Stomach (tissue), 4 donors: Measurements from ENCODE around the gene CRYGS.

Source experiments
- CTCF ChIP-seq, 7 experiments: fragments of 450-650 bp in 4 of 7; fragments of 200-600 bp in 3 of 7; sonication (generic) in 3 of 7; IDR thresholded peaks; one replicate each; pipeline ENCODE4 v1.5.1; 2016 to 2019; ENCODE audit warnings: antibody characterized with exemption in 7 of 7, control low read depth in 2 of 7, mild to moderate bottlenecking in 1 of 7
- POLR2A ChIP-seq, 4 donors: fragments of 450-650 bp; IDR thresholded peaks; one replicate each; pipeline ENCODE4 v1.6.1; 2016; ENCODE audit warnings: antibody characterized with exemption in 4 of 4, control low read depth in 2 of 4, mild to moderate bottlenecking in 1 of 4, moderate library complexity in 1 of 4

- no peak for TF ChIP-seq CTCF (IDR thresholded peaks at IDR 0.05)
- TF ChIP-seq POLR2A (IDR thresholded peaks at IDR 0.05), result no peak
These were observed 46.6 kb downstream of the CRYGS start for GRCh38 chr3:186497608-186498007.
